HG02870 (cell line): Measurements from ENCODE around the gene A2ML1.
"Not testable (repeated sequence)": the region's sequence is repeated elsewhere in the genome, so short reads cannot be mapped to it uniquely, and the experiment has no call there.

Experiments used
- ATAC-seq: cut with Tn5 transposase; IDR thresholded peaks from one replicate; pipeline ENCODE4 v1.9.1; 2021; ENCODE audit warnings: mild to moderate bottlenecking, moderate library complexity; ENCODE audit not compliant: unreplicated experiment

A2ML1 gene

DNA sequence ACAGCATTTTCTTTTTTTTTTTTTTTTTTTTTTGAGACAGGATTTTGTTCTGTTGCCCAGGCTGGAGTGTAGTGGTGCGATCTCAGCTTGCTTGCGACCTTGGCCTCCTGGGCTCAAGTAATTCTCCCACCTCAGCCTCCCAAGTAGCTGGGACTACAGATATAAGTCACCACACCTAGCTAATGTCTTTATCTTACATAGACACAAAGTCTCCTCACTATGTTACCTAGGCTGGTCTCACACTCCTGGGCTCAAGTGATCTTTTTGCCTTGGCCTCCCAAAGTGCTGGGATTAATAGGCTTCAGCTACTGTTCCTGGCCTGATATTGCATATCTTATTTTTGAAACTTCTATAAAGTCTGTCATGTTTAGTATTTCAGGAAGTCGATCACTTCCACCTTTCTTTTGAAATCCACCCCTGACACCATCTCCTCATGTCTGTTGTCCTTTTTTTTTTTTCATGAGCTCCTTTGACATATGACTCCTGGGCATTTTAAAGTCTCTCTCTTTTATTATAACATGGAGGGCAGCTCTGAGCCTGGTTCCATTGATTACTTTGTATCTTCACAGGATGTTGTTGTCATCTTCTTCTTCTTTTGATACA is 5.9 kb upstream of the A2ML1 start:
- ATAC-seq, result no peak

DNA sequence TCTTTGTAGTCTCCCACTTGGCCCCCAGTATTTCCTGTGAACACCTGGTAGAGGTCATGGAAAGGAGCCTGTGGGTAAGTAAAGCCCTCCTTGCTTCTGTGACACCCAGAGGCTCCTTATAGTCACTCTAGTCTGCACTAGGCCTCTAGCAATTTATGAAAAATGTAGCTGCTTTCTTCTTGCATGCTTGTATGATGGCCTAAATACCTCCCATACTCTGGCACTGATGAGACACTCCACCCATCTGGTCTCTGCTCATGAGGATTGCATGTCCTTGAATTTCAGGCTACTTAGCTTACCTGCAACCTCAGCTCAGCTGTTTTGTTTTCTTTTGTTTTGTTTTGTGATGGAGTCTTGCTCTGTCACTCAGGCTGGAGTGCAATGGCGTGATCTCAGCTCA is 4.6 kb upstream of the A2ML1 start:
- ATAC-seq, result no peak

DNA sequence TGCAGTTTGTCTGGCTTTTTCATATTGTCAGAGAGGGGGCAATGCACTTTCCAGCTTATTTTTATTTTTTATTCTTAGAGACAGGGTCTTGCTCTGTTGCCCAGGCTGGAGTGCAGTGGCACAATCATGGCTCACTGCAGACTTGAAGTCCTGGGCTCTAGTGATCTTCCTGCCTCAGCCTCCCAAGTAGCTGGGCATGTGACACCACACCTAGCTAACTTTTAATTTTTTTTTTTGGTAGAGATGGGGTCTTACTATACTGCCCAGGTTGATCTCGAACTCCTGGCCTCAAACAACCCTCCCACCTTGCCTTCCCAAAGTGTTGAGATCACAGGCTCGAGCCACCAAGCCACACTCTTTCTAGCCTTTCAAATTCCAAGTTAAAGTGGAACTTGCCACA is 3.9 kb upstream of the A2ML1 start:
- no peak for ATAC-seq

DNA sequence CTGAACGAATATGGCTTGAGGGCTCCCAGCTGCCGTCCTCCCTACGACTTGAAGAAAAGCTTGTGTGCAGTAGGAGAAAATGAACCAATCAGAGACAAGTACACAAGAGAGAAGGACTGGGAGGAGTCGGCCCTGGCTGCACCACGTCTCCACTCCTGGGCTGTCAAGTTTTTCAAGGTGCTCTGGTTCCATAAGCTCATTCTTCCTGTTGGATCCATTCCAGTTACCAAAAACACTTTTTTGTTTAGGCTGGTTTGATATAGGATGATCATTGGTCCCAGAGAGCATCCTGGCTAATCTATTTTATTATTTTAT is 2.8 kb upstream of the A2ML1 start:
- ATAC-seq, result no peak

DNA sequence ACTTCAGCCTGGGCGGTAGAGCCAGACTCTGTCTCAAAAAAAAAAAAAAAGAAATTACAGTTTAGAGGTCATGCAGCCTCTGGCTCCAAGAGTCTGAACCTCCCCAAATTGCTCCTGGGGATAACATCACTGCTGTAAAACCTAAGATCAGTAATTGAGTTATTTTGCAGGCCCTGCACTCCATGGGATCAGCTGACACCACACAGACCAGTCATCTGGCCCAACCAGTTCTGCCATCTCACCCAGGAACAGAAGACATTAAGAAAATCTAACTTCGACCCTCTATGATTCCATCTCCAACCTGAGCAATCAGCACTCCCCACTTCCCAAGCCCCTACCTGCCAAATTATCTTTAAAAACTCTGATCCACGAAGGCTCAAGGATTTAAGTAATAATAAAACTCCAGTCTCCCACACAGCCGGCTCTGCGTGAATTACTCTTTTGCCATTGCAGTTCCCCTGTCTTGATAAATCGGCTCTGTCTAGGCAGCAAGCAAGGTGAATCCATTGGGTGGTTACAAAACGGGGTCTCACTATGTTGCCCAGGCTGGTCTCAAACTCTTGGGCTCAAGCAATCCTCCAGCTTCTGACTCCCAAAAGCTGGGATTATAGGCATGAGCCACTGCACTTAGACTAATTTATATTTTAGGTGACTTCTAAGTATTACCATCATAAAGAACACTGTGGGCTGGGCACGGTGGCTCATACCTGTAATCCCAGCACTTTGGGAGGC is 1.6 kb upstream of the A2ML1 start:
- ATAC-seq, result not testable (repeated sequence)

DNA sequence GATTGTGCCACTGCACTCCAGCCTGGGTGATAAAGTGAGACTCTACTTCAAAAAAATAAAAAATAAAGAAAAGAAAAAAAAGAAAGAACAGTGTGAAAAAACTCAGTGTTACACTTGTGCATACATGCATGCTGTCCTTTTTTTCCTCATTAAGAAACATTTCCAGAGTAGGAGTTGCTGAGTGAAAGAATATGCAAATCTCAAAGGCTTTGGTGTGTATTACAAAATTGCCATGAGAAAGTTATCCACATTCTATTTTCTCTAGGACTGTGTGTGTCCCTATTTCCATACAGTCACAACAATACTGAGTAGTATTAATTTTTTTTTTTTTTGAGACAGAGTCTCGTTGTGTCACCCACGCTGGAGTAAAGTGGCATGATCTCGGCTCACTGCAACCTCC is 830 bp upstream of the A2ML1 start:
- no peak for ATAC-seq

DNA sequence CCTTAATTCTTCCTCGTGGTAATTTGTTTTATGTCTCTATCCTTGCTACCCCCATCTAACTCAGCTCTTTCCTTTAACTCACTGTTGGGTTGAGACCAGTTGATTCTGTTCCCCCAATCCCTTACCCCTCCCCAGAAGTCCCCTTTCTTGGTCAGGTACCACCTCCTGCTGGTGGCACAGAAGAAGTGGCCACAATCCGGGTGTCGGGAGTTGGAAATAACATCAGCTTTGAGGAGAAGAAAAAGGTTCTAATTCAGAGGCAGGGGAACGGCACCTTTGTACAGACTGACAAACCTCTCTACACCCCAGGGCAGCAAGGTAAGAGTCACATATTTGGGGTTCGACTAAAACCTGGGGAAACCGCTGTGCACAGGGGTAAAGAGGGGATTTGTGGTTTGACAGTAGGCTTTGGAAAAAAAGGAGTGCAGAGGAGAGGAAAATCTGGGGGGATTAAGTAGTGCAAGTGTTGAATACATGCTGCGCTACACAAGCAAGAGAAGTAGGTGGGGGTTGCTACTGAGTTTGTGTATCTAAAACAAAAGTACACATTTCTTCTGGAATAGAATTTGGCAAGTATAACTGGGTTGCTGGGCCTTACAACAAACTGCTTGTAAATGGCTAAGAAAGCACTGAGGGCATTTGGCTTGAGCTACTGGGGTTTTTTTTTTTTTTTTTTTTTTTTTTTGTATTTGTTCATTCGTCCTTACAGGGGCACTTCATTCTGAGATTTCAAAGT is 1.3 kb downstream of the A2ML1 start:
- no peak for ATAC-seq

DNA sequence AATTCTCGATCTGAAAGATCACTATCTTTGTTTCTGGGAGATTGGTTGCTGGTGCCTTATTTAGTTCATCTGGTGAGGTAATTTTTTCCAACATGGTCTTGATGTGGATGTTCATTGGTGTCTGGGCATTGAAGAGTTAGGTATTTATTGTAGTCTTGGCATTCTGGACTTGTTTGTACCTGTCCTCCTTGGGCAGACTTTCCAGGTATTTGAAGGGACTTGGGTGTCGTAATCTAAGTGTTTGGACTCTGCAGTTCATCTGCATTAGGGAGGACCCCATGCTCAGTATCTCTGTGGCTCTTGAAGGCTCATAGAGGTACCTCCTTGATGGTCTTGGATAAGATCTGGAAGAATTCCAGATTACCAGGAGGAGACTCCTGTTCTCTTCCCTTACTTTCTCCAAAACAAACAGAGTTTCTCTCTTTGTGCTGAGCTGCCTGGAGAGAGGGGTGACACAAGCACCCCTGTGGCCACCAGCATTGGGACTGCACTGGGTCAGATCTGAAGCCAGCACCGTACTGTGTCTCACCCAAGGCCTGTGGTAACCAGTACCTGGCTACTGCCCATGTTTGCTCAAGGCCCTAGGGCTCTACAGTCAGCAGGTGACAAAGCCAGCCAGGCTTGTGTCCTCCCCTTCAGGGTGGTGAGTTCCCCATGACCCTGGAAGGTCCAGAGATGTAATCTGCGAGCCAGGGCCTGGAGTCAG is 5.3 kb downstream of the A2ML1 start:
- ATAC-seq, result no peak

DNA sequence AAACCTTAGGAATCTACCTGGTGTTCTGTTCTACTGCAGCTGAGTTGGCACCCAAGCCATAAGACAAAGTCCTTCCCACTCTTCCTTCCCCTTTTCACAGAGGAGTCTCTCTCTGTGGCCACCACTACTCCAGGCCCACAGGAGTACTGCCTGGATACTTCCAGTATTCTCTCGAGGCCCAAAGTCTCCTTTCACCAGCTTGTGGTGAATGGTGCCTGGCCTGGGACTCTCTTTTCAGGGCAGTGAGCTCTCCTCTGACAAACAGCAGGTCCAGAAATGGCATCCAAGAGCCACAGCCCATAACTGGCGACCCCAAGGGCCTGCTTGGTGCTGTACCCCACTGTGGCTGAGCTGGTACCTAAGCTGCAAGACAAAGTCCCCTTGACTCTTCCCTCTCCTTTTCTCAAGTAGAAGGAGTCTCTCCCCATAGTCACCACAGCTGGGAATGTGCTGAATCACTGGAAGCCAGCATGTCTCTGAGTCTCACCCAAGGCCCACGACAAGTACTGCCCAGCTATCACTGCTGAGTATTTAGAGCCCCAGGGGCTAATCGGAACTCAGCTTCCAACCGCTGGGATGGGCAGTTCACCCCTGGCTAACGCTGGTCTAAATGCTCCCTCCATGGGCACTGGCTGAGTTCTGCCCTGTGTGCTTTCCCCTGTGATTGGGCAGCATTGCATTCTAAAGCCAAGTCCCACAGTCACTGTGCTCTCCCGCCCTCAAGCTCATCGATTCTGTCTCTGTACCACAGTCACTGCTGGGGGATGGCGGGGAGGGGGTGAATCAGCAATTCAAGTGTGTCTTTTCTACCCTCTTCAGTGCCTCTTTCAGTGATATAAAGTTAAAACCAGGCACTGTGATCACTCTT is 6.1 kb downstream of the A2ML1 start:
- no peak for ATAC-seq

DNA sequence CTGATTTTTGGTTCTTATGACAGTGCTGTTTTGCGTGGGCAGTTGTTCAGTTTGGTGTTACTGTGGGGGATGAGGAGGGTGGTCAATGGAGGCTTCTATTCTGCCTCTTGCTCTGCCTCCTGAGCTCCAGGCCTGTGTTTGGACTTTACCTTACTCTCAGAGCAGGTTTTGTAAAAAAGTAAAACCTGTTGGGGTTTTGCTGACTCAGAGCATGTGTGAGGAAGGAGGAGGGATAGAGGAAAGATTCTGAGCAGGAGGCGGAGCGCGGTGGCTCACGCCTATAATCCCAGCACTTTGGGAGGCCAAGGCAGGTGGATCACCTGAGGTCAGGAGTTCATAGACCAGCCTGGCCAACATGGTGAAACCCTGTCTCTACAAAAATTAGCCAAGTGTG is 6.7 kb downstream of the A2ML1 start:
- ATAC-seq, result no peak

DNA sequence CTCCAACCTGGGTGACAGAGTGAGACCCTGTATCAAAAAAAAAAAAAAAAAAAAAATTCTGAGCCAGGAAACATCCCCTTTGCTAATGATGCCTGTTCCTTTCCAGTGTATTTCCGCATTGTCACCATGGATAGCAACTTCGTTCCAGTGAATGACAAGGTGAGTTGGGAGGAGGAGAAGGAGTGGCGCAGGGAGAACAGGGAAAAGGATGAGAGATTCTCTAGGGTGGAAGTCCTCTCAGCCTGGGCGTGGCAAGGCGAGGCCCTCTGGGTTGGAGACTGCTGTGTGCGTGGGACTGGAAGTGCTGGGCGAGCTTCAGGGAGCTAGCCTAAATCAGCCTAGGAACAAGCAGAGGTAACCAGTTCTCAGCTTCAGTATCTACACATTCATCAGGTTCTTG is 7.2 kb downstream of the A2ML1 start:
- ATAC-seq, result no peak

DNA sequence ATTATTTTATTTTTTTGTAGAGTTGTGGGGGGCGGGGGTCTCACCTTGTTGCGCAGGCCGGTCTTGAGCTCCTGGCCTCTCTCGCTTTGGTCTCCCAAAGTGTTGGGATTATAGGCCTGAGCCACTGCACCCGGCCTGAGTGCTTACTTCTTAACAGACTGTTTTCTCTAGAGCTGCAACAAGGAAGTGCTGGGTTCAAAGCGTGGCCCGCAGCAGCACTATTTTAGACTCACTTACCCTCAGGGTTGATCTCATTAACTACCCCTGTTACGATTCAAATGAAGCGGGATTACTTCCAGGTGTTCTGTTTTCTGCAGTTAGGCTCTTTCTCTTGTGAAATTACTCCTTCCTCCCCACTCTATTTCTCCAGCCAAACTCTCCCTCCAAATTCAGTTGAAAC is 8.7 kb downstream of the A2ML1 start:
- no peak for ATAC-seq

DNA sequence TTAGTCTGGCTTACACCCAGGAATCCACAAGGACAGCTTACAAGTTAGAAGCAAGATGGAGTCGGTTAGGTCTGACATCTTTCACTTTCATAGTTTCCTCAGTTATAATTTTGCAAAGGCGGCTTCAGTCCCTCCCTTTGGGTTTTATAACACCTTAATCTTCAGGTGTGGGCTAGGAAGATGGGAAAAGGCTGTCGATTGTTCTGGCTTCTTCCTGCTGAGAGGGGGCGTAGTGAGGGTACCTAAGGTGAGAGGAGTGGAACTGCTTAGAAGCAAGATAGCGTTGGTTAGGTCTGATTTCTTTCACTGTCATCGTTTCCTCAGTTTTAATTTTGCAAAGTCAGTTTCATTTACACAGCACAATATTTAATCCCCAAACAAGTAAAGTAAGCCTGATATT is 10.1 kb downstream of the A2ML1 start:
- ATAC-seq, result no peak

DNA sequence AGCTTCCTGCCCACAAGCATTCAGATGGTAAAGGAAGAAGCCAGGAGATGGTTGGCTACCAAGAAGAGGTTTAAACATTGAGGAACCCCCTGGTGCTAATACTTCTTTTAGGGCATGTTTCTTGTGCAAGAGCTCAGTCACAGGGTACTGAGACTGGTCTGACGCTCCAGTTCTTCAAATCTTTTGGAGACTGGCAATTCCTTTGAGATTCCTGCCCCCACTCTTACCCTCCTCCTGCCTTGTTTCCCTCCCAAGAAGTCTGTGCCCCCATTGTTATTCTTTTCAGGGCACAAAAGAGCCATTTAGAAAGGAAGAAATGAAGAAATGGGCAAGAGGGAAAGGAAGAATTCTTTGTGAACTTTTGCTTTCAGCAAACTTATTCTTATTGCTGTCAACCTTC is 11.8 kb downstream of the A2ML1 start:
- no peak for ATAC-seq

DNA sequence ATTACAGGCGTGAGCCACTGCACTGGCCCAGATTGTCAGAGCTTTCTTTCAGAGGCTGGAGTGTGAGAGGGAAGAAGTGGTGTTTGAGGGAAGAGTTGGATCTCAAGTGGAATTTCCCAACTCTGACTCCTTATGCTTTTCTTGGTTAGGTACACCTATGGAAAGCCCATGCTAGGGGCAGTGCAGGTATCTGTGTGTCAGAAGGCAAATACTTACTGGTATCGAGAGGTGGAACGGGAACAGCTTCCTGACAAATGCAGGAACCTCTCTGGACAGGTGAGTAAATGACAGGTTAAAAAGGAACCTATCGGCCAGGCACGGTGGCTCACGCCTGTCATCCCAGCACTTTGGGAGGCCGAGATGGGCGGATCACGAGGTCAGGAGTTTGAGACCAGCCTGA is 14.9 kb downstream of the A2ML1 start:
- no peak for ATAC-seq

DNA sequence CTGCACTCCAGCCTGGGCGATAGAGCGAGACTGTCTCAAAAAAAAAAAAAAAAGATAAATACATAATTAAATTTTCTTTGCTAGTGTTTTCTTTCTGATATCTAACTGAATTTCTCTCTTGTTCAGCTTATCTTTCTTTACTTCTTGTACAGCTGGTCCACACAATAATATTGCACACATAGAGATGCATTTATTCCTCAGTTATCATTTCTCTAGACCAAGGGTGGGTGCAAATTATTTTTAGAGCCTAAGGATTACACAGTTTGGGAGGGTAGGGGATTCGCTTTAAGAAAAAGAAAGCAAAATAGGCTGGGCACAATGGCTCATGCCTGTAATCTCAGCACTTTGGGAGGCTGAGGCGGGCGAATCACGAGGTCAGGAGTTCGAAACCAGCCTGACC is 17.9 kb downstream of the A2ML1 start:
- ATAC-seq, result no peak

DNA sequence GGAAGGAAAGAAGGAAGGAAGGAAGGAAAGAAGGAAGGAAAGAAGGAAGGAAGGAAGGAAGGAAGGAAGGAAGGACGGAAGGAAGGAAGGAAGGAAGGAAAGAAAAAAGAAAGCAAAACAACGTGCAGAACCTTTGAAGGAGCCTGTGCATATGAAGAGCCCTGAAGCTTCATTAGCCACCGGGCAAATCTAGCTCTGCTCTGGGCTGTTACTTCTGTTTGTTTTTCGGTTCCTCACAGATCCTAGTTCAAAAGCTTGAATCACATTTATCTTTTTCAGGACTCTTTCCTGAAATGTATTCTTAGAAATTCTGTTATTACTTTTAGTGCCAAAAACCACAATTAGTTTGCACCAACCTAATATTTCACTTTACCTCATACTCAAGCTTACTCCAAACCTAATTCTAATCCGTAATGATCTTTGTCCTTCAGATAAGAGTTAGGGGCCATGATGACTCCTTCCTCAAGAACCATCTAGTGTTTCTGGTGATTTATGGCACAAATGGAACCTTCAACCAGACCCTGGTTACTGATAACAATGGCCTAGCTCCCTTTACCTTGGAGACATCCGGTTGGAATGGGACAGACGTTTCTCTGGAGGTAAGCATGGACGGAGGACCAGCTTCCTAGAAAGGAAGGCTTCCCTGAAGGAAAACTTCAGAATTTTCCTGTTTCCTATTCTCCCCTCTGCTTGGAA is 18.7 kb downstream of the A2ML1 start:
- no peak for ATAC-seq

DNA sequence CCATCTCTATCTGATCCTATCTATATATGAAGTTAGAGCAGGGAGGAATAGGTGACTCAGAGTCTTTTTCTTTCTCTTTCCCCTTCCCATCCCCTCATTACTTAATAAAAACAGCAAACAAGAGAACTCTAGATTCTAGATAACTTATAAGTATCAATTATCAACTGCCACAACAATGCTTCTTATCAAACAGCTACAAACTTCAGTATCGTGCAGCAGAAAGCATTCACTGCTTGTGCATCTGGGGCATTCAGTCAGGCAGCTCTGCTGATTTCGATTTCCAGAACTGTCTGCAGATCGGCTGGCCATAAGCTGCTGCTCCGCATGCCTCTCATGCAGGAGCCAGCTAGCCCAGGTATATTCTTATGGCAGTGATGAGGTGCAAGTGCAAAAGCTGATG is 19.4 kb downstream of the A2ML1 start:
- no peak for ATAC-seq

DNA sequence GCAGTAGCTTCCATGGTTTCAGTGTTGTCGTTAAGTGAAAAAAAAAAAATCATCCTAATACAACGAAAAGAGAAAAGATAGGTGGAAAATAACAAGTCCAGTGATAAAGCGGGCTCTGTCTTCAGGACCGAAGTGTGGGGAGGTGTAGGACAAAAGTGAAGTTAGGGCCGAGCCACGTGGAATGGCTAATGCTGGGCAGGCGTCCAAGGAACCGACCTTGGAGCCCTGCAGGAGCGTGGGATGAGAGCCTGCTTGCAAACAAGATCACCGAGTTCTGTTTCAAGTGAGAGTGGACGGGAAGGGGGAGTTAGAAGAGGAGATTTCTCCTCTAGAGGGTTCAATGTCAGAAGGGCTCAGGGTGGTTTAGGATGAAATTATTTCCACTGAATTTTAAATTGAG is 22.2 kb downstream of the A2ML1 start:
- no peak for ATAC-seq

DNA sequence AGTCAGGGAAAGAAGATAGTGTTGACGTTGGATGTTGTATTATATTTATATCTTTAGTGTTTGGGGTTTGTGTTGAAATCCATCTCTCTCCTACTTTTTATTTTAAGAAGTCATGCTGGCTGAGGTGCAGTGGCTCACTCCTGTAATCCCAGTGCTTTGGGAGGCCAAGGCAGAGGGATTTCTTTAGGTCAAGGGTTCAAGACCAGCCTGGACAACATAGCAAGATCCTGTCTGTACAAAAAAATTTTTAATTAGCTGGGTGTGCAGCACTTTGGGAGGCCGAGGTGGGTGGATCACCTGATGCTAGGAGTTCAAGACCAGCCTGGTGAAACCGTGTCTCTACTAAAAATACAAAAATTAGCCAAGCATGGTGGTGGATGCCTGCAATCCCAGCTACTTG is 23.9 kb downstream of the A2ML1 start:
- no peak for ATAC-seq
